HEK293T (cell line): Measurements from ENCODE around the gene PRDX2.
A peak's percentile ranks its signal among the peaks of the same experiment; 100 is the strongest.

Source experiments
- CTCF ChIA-PET: fragments of 350-600 bp; formaldehyde crosslinking; extraction: SDS; loops from one replicate; lab custom pipeline; 2021; ENCODE audit warnings: antibody characterized with exemption, inconsistent platforms; lab: Yijun Ruan, JAX
- POLR2A ChIA-PET: fragments of 350-600 bp; formaldehyde crosslinking; extraction: SDS; loops from one replicate; lab custom pipeline; 2020; ENCODE audit warnings: antibody characterized with exemption, inconsistent platforms; lab: Yijun Ruan, JAX
- DNase-seq: peaks from one replicate; pipeline ENCODE4 v3.0.0; 2012; ENCODE audit warnings: mixed read lengths; ENCODE audit errors: extremely low spot score
- ARNT ChIP-seq: fragments of 450-650 bp; IDR thresholded peaks from 2 replicates; pipeline ENCODE4 v1.6.1; 2017; ENCODE audit warnings: mild to moderate bottlenecking
- BHLHE40 ChIP-seq: fragments of 450-650 bp; IDR thresholded peaks from 2 replicates; pipeline ENCODE4 v1.6.1; 2016; ENCODE audit warnings: mild to moderate bottlenecking, moderate library complexity, borderline replicate concordance
- CTBP1 ChIP-seq: fragments of 450-650 bp; IDR thresholded peaks from 2 replicates; pipeline ENCODE4 v1.6.1; 2016; ENCODE audit warnings: borderline replicate concordance
- ELF4 ChIP-seq: fragments of 450-650 bp; IDR thresholded peaks from 2 replicates; pipeline ENCODE4 v1.6.1; 2017; ENCODE audit warnings: antibody characterized with exemption
- FOXA1 ChIP-seq: fragments of 450-650 bp; IDR thresholded peaks from 2 replicates; pipeline ENCODE4 v1.6.1; 2016; ENCODE audit warnings: mild to moderate bottlenecking
- FOXK2 ChIP-seq: fragments of 450-650 bp; IDR thresholded peaks from 2 replicates; pipeline ENCODE4 v1.6.1; 2016; ENCODE audit warnings: mild to moderate bottlenecking
- FOXM1 ChIP-seq: fragments of 450-650 bp; IDR thresholded peaks from 2 replicates; pipeline ENCODE4 v1.6.1; 2017; ENCODE audit warnings: mild to moderate bottlenecking, borderline replicate concordance
- HDGF ChIP-seq: fragments of 450-650 bp; IDR thresholded peaks from 2 replicates; pipeline ENCODE4 v1.6.1; 2017; ENCODE audit warnings: antibody characterized with exemption, borderline replicate concordance
- L3MBTL2 ChIP-seq: fragments of 450-650 bp; conservative IDR thresholded peaks from 2 replicates; pipeline ENCODE4 v1.6.1; 2016; ENCODE audit warnings: mild to moderate bottlenecking
- LEF1 ChIP-seq: fragments of 450-650 bp; IDR thresholded peaks from 2 replicates; pipeline ENCODE4 v1.6.1; 2017; ENCODE audit warnings: mild to moderate bottlenecking, borderline replicate concordance
- NFRKB ChIP-seq: fragments of 450-650 bp; IDR thresholded peaks from 2 replicates; pipeline ENCODE4 v1.6.1; 2016; ENCODE audit warnings: mild to moderate bottlenecking, moderate library complexity
- PKNOX1 ChIP-seq: fragments of 450-650 bp; IDR thresholded peaks from 2 replicates; pipeline ENCODE4 v1.6.1; 2016
- SP1 ChIP-seq: fragments of 450-650 bp; IDR thresholded peaks from 2 replicates; pipeline ENCODE4 v1.6.1; 2017
- SUZ12 ChIP-seq: fragments of 450-650 bp; IDR thresholded peaks from 2 replicates; pipeline ENCODE4 v1.6.1; 2016; ENCODE audit warnings: mild to moderate bottlenecking
- TARDBP ChIP-seq: fragments of 450-650 bp; IDR thresholded peaks from 2 replicates; pipeline ENCODE4 v1.6.1; 2016
- ZNF384 ChIP-seq: fragments of 450-650 bp; IDR thresholded peaks from 2 replicates; pipeline ENCODE4 v1.6.1; 2016

PRDX2 gene

GRCh38 chr19:12786141-12786870 is 15.3 kb downstream of the PRDX2 start:
- ChIA-PET POLR2A (no interaction called here), CTCF (no interaction called here)
- no peak for DNase-seq
- TF ChIP-seq LEF1 (no peak), NFRKB (no peak), ELF4 (no peak), ARNT (no peak), PKNOX1 (no peak), TARDBP (no peak), SUZ12 (no peak), CTBP1 (no peak), FOXM1 (no peak), L3MBTL2 (no peak)

GRCh38 chr19:12785431-12786031 is 16.1 kb downstream of the PRDX2 start:
- TF ChIP-seq SP1 (no peak), ZNF384 (no peak), TARDBP (no peak), PKNOX1 (no peak), FOXA1 (no peak), NFRKB (no peak), SUZ12 (no peak), L3MBTL2 (no peak), FOXM1 (no peak), FOXK2 (no peak), LEF1 (no peak), HDGF (no peak), ELF4 (no peak), ARNT (no peak), CTBP1 (no peak)
- ChIA-PET CTCF (no interaction called here), POLR2A (no interaction called here)
- no peak for DNase-seq

- peak; percentile 71 for TF ChIP-seq TARDBP
- TF ChIP-seq FOXA1, result no peak
- no peak for TF ChIP-seq ARNT
- no peak for TF ChIP-seq SUZ12
- no peak for TF ChIP-seq SP1
- no peak for DNase-seq
- ChIA-PET CTCF (no interaction called here), POLR2A (no interaction called here)
Measured at GRCh38 chr19:12784871-12785430, 16.6 kb downstream of the PRDX2 start.

GRCh38 chr19:12784394-12784870 is 17.2 kb downstream of the PRDX2 start:
- POLR2A ChIA-PET, result no interaction called here
- DNase-seq, result no peak
- TF ChIP-seq TARDBP (no peak), FOXK2 (no peak), ELF4 (no peak), ZNF384 (no peak), CTBP1 (no peak), SUZ12 (no peak), ARNT (no peak), SP1 (no peak), NFRKB (no peak), L3MBTL2 (no peak), FOXM1 (no peak), FOXA1 (no peak), BHLHE40 (no peak), LEF1 (no peak), PKNOX1 (no peak), HDGF (no peak)
- CTCF ChIA-PET, result no interaction called here

DNA sequence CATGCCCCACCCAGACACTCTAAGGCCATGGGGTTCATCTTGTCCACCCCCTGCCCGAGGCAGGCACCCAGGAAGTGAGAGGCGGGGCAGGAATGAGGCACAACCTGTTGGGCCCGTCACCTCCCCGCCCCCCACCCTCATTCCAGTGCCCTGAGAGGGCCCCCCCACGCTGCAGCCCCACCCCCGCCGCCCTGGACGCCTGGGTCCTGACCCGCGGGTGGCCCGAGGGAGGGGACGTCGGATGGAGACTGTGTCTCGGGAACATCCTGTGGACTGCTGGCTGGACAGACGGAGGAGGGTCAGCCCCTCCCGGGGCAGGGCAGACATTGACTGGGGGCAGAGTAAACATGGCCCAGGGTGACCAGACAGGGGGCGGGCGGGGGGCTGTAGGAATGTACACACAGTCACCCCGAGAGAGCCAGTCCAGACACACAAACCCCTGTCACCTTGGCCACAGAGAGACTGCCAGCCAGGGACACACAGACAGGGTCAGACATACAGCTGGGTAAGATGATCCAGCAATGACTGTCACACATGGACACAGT is 17.7 kb downstream of the PRDX2 start:
- ChIA-PET POLR2A (interaction anchor here (2.6 kb wide), 1 partner anchor 8 kb away, joined by 26 read pairs; the partner anchor contains the start of gene JUNB), CTCF (interaction anchor here (1.3 kb wide), 1 partner anchor 12 kb away, joined by 3 read pairs; no protein-coding TSS in a partner anchor)
- TF ChIP-seq SUZ12 (no peak), LEF1 (no peak), FOXM1 (no peak)
- no peak for DNase-seq
